HepG2 (cell line): ENCODE data around the gene HLCS. TPM values are rescaled to one million over a fixed set of nuclear protein-coding genes. Genes with fewer than 3 reads are reported as not detected.

Source experiments
- HOXA9 ChIP-seq: sonication (generic); formaldehyde crosslinking; IDR thresholded peaks from 2 replicates; pipeline ENCODE4 v1.8.1; 2022; ENCODE audit warnings: missing genetic modification reagents, mild to moderate bottlenecking, moderate library complexity, borderline replicate concordance
- NFYB ChIP-seq: sonication (generic); formaldehyde crosslinking; IDR thresholded peaks from 2 replicates; pipeline ENCODE4 v1.4.0; 2020; ENCODE audit warnings: missing genetic modification reagents
- NRL ChIP-seq: sonication (generic); formaldehyde crosslinking; IDR thresholded peaks from 2 replicates; pipeline ENCODE4 v1.5.0; 2020; ENCODE audit warnings: missing genetic modification reagents, mild to moderate bottlenecking, moderate library complexity, borderline replicate concordance
- ZBTB3 ChIP-seq: sonication (generic); formaldehyde crosslinking; IDR thresholded peaks from 2 replicates; pipeline ENCODE4 v1.4.0; 2020; ENCODE audit warnings: low read depth, mild to moderate bottlenecking, moderate library complexity, missing genetic modification reagents, borderline replicate concordance
- ZNF317 ChIP-seq: sonication (generic); formaldehyde crosslinking; IDR thresholded peaks from 2 replicates; pipeline ENCODE4 v1.5.0; 2020; ENCODE audit warnings: mild to moderate bottlenecking, missing genetic modification reagents
- ZNF329 ChIP-seq: sonication (generic); formaldehyde crosslinking; IDR thresholded peaks from 2 replicates; pipeline ENCODE4 v1.9.0; 2021; ENCODE audit warnings: low read depth, mild to moderate bottlenecking, missing genetic modification reagents
- ZNF383 ChIP-seq: sonication (generic); formaldehyde crosslinking; IDR thresholded peaks from 2 replicates; pipeline ENCODE4 v1.4.0; 2020; ENCODE audit warnings: missing genetic modification reagents, mild to moderate bottlenecking, borderline replicate concordance
- ZNF614 ChIP-seq: IDR thresholded peaks from 2 replicates; pipeline ENCODE4 v1.6.1; 2018; ENCODE audit warnings: missing biosample characterization, missing genetic modification reagents, inconsistent platforms, borderline replicate concordance
- ZNF747 ChIP-seq: sonication (generic); formaldehyde crosslinking; IDR thresholded peaks from 2 replicates; pipeline ENCODE4 v1.8.1; 2023; ENCODE audit warnings: missing genetic modification reagents, mild to moderate bottlenecking, borderline replicate concordance
- ZNF772 ChIP-seq: sonication (generic); formaldehyde crosslinking; IDR thresholded peaks from 2 replicates; pipeline ENCODE4 v1.5.0; 2020; ENCODE audit warnings: mild to moderate bottlenecking, missing genetic modification reagents
- ZZZ3 ChIP-seq: sonication (generic); formaldehyde crosslinking; IDR thresholded peaks from 2 replicates; pipeline ENCODE4 v1.4.0; 2020; ENCODE audit warnings: missing genetic modification reagents, mild to moderate bottlenecking, borderline replicate concordance
- polyA plus RNA-seq, 8 experiments: library from polyadenylated mRNA; depleted of rRNA in 3 of 8; stranded (reverse) in 7 of 8; unstranded in 1 of 8; fragments of >200 nt; fragmentation: Illumina TruSeq in 4 of 8; extraction: Trizol in 4 of 8; gene quantifications; 2 replicates each; pipeline versions ENCODE4 v1.2.1 to v1.2.3, GENCODE V29; 2011 to 2016; ENCODE audit warnings: low read depth in 4 of 8, missing spikeins in 1 of 8, mixed read lengths in 1 of 8; ENCODE audit not compliant: insufficient read depth in 1 of 8
- total RNA-seq, 5 experiments: library from RNA; depleted of rRNA; stranded (reverse); fragments of >200 nt; fragmentation: Illumina TruSeq; extraction: Trizol; gene quantifications; 2 replicates each; pipeline ENCODE4 v1.2.3, GENCODE V29; 2016; ENCODE audit warnings: low read depth in 1 of 5
- TF ChIP-seq, protein P1 (sequence below), 2 experiments: sonication (generic) in 1 of 2; formaldehyde crosslinking in 1 of 2; IDR thresholded peaks; 2 replicates each; pipeline versions ENCODE4 v1.4.0 to v1.6.1; 2018 to 2020; ENCODE audit warnings: missing genetic modification reagents in 2 of 2, borderline replicate concordance in 1 of 2, low read depth in 1 of 2, mild to moderate bottlenecking in 1 of 2, missing biosample characterization in 1 of 2
- TF ChIP-seq, protein P2 (sequence below): sonication (generic); formaldehyde crosslinking; IDR thresholded peaks from 2 replicates; pipeline ENCODE4 v1.4.0; 2020; ENCODE audit warnings: missing genetic modification reagents, low read depth, mild to moderate bottlenecking, borderline replicate concordance
- TF ChIP-seq, protein P3 (sequence below): sonication (generic); formaldehyde crosslinking; IDR thresholded peaks from 2 replicates; pipeline ENCODE4 v1.5.0; 2020; ENCODE audit warnings: missing genetic modification reagents
- TF ChIP-seq, protein P4 (sequence below): sonication (generic); formaldehyde crosslinking; IDR thresholded peaks from 2 replicates; pipeline ENCODE4 v1.8.0; 2022; ENCODE audit warnings: missing genetic modification reagents, mild to moderate bottlenecking, inconsistent platforms, borderline replicate concordance
- TF ChIP-seq, protein P5 (sequence below): sonication (generic); formaldehyde crosslinking; IDR thresholded peaks from 2 replicates; pipeline ENCODE4 v1.4.0; 2020; ENCODE audit warnings: missing genetic modification reagents
- TF ChIP-seq, protein P6 (sequence below): sonication (generic); formaldehyde crosslinking; IDR thresholded peaks from 2 replicates; pipeline ENCODE4 v1.5.0; 2020; ENCODE audit warnings: missing genetic modification reagents

HLCS gene
- total and polyA plus RNA-seq, 2 of the 13 experiments (the other 11 are each of a cell fraction or from before 2014, with no cell fraction given), result 7.9 to 12.3 TPM

DNA sequence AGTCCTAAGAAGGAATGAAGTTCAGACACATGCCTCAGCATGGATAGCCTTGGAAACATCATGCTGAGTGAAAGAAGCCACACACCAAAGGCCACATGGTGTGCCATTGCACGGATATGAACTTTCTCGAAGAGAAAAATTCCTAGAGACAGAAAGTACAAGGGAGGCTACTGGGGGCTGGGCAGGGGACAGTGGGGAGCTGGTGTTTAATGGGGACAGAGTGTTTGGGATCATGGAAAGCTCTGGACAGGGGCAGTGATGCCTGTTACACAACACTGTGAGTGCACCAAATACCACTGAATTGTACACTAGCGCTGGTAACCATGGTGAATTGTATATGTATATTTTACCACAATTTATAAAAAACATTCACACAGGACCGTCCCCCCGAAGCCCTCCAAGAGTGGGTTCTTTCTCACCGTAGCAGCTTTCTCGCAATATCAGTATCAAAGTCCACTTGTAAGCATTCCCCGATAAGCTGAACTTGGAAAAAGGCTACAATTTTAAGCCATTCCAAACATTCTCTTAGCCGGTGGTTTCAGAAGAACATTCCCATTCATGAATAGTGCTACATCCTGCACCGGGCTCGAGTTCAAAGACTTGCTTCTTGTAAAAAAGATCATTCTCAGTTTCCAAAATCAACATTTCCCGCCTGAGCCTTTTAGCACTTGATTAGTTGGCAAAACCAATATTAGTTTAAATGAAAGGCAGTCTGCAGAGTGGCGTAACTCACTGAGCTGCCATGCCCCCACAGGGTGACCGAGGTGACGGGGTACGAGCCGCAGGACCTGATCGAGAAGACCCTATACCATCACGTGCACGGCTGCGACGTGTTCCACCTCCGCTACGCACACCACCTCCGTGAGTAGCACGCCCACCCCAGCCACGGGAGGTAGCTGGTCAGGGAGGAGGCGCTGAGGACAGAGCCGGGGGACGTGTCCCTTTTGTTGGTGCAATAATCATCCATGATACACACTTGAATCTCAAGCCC, 235.9 kb downstream of the HLCS start (continued):
- TF ChIP-seq, protein P1, sequence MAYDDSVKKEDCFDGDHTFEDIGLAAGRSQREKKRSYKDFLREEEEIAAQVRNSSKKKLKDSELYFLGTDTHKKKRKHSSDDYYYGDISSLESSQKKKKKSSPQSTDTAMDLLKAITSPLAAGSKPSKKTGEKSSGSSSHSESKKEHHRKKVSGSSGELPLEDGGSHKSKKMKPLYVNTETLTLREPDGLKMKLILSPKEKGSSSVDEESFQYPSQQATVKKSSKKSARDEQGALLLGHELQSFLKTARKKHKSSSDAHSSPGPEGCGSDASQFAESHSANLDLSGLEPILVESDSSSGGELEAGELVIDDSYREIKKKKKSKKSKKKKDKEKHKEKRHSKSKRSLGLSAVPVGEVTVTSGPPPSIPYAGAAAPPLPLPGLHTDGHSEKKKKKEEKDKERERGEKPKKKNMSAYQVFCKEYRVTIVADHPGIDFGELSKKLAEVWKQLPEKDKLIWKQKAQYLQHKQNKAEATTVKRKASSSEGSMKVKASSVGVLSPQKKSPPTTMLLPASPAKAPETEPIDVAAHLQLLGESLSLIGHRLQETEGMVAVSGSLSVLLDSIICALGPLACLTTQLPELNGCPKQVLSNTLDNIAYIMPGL (CRISPR knock-in tag; IDR thresholded peaks at IDR 0.05; ENCODE audit: borderline replicate concordance in 1 of 2, low read depth in 1 of 2), result no peak
- TF ChIP-seq NRL (CRISPR knock-in tag), result no peak
- TF ChIP-seq NFYB, result no peak
- TF ChIP-seq ZNF383 (CRISPR knock-in tag), result no peak
- TF ChIP-seq, protein P2, sequence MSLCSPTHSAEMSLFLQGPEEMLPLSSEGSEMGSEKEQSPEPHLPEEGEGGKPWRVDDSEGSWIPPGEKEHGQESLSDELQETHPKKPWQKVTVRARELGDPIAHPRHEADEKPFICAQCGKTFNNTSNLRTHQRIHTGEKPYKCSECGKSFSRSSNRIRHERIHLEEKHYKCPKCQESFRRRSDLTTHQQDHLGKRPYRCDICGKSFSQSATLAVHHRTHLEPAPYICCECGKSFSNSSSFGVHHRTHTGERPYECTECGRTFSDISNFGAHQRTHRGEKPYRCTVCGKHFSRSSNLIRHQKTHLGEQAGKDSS, result no peak
- TF ChIP-seq, protein P3, sequence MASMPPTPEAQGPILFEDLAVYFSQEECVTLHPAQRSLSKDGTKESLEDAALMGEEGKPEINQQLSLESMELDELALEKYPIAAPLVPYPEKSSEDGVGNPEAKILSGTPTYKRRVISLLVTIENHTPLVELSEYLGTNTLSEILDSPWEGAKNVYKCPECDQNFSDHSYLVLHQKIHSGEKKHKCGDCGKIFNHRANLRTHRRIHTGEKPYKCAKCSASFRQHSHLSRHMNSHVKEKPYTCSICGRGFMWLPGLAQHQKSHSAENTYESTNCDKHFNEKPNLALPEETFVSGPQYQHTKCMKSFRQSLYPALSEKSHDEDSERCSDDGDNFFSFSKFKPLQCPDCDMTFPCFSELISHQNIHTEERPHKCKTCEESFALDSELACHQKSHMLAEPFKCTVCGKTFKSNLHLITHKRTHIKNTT (CRISPR knock-in tag), result no peak
- no peak for TF ChIP-seq ZNF317
- TF ChIP-seq ZBTB3 (CRISPR knock-in tag), result no peak
- TF ChIP-seq ZNF329 (CRISPR knock-in tag), result no peak
- TF ChIP-seq, protein P4, sequence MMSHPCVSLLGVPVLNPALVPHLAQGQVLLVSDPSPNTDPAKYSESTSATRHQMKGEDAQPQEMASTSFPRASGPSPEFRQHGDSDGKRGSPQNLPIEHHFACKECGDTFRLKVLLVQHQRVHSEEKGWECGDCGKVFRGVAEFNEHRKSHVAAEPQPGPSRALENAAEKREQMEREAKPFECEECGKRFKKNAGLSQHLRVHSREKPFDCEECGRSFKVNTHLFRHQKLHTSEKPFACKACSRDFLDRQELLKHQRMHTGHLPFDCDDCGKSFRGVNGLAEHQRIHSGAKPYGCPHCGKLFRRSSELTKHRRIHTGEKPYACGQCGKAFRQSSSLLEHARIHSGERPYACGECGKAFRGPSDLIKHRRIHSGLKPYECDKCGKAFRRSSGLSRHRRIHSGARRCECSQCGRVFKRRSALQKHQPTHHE, result no peak
- TF ChIP-seq, protein P5, sequence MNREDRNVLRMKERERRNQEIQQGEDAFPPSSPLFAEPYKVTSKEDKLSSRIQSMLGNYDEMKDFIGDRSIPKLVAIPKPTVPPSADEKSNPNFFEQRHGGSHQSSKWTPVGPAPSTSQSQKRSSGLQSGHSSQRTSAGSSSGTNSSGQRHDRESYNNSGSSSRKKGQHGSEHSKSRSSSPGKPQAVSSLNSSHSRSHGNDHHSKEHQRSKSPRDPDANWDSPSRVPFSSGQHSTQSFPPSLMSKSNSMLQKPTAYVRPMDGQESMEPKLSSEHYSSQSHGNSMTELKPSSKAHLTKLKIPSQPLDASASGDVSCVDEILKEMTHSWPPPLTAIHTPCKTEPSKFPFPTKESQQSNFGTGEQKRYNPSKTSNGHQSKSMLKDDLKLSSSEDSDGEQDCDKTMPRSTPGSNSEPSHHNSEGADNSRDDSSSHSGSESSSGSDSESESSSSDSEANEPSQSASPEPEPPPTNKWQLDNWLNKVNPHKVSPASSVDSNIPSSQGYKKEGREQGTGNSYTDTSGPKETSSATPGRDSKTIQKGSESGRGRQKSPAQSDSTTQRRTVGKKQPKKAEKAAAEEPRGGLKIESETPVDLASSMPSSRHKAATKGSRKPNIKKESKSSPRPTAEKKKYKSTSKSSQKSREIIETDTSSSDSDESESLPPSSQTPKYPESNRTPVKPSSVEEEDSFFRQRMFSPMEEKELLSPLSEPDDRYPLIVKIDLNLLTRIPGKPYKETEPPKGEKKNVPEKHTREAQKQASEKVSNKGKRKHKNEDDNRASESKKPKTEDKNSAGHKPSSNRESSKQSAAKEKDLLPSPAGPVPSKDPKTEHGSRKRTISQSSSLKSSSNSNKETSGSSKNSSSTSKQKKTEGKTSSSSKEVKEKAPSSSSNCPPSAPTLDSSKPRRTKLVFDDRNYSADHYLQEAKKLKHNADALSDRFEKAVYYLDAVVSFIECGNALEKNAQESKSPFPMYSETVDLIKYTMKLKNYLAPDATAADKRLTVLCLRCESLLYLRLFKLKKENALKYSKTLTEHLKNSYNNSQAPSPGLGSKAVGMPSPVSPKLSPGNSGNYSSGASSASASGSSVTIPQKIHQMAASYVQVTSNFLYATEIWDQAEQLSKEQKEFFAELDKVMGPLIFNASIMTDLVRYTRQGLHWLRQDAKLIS, result no peak
- TF ChIP-seq ZNF772 (CRISPR knock-in tag), result no peak
- TF ChIP-seq ZZZ3 (CRISPR knock-in tag), result no peak
- TF ChIP-seq, protein P6, sequence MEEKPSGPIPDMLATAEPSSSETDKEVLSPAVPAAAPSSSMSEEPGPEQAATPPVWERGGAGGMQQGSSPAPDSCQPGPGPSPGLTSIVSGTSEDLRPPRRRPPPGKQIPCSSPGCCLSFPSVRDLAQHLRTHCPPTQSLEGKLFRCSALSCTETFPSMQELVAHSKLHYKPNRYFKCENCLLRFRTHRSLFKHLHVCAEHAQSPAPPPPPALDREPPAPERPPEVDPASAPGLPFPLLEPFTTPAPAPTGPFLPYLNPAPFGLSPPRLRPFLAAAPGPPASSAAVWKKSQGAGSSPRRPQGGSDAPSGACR, result no peak
- no peak for TF ChIP-seq HOXA9
- no peak for TF ChIP-seq ZNF614
- TF ChIP-seq ZNF747 (CRISPR knock-in tag), result no peak
